HepG2 (cell line): ENCODE measurements around the gene AGO4. TPM values are rescaled to one million over a fixed set of nuclear protein-coding genes. Genes with fewer than 3 reads are reported as not detected.

Experiments used
- ATF7 ChIP-seq, 2 experiments: fragments of 450-650 bp in 1 of 2; sonication (generic) in 1 of 2; formaldehyde crosslinking in 1 of 2; IDR thresholded peaks; 2 replicates each; pipeline versions ENCODE4 v1.4.0 to v1.6.1; 2016 to 2020; ENCODE audit warnings: antibody characterized with exemption in 1 of 2, mild to moderate bottlenecking in 1 of 2, missing genetic modification reagents in 1 of 2
- EP300 ChIP-seq, 3 experiments: sonication (generic) in 1 of 3; formaldehyde crosslinking in 1 of 3; IDR thresholded peaks; 2 replicates each; pipeline versions ENCODE4 v1.5.1 to v1.6.1; 2011 to 2020; ENCODE audit warnings: low read depth in 2 of 3, low read length in 2 of 3, borderline replicate concordance in 1 of 3, improper control_type of control experiment in 1 of 3, mild to moderate bottlenecking in 1 of 3, missing genetic modification reagents in 1 of 3, moderate library complexity in 1 of 3
- HMG20B ChIP-seq: conservative IDR thresholded peaks from 2 replicates; pipeline ENCODE4 v1.6.1; 2016; ENCODE audit warnings: missing genetic modification reagents, missing compliant biosample characterization
- KMT2A ChIP-seq: sonication (generic); formaldehyde crosslinking; IDR thresholded peaks from 2 replicates; pipeline ENCODE4 v1.4.0; 2020; ENCODE audit warnings: missing genetic modification reagents
- NCOA5 ChIP-seq: sonication (generic); formaldehyde crosslinking; IDR thresholded peaks from 2 replicates; pipeline ENCODE4 v1.4.0; 2020; ENCODE audit warnings: missing genetic modification reagents
- SP2 ChIP-seq: sonication (generic); formaldehyde crosslinking; IDR thresholded peaks from 2 replicates; pipeline ENCODE4 v1.5.1; 2020; ENCODE audit warnings: mild to moderate bottlenecking, missing genetic modification reagents
- ZFP37 ChIP-seq: sonication (generic); formaldehyde crosslinking; IDR thresholded peaks from 2 replicates; pipeline ENCODE4 v1.4.0; 2020; ENCODE audit warnings: missing genetic modification reagents, borderline replicate concordance
- ZMAT3 ChIP-seq: sonication (generic); formaldehyde crosslinking; conservative IDR thresholded peaks from 2 replicates; pipeline ENCODE4 v1.7.0; 2021; ENCODE audit warnings: missing genetic modification reagents
- ZNF264 ChIP-seq: sonication (generic); formaldehyde crosslinking; IDR thresholded peaks from 2 replicates; pipeline ENCODE4 v1.4.0; 2020; ENCODE audit warnings: missing genetic modification reagents
- ZNF563 ChIP-seq: sonication (generic); formaldehyde crosslinking; IDR thresholded peaks from 2 replicates; pipeline ENCODE4 v1.8.0; 2022; ENCODE audit warnings: mild to moderate bottlenecking, moderate library complexity, missing genetic modification reagents
- ZNF629 ChIP-seq: sonication (generic); formaldehyde crosslinking; conservative IDR thresholded peaks from 2 replicates; pipeline ENCODE4 v1.5.0; 2020; ENCODE audit warnings: missing genetic modification reagents
- polyA plus RNA-seq, 8 experiments: library from polyadenylated mRNA; depleted of rRNA in 3 of 8; stranded (reverse) in 7 of 8; unstranded in 1 of 8; fragments of >200 nt; fragmentation: Illumina TruSeq in 4 of 8; extraction: Trizol in 4 of 8; gene quantifications; 2 replicates each; pipeline versions ENCODE4 v1.2.1 to v1.2.3, GENCODE V29; 2011 to 2016; ENCODE audit warnings: low read depth in 4 of 8, missing spikeins in 1 of 8, mixed read lengths in 1 of 8; ENCODE audit not compliant: insufficient read depth in 1 of 8
- total RNA-seq, 5 experiments: library from RNA; depleted of rRNA; stranded (reverse); fragments of >200 nt; fragmentation: Illumina TruSeq; extraction: Trizol; gene quantifications; 2 replicates each; pipeline ENCODE4 v1.2.3, GENCODE V29; 2016; ENCODE audit warnings: low read depth in 1 of 5
- TF ChIP-seq, protein P1 (sequence below): sonication (generic); formaldehyde crosslinking; conservative IDR thresholded peaks from 2 replicates; pipeline ENCODE4 v1.4.0; 2020; ENCODE audit warnings: missing genetic modification reagents
- TF ChIP-seq, protein P2 (sequence below): sonication (generic); formaldehyde crosslinking; IDR thresholded peaks from 2 replicates; pipeline ENCODE4 v1.4.0; 2020; ENCODE audit warnings: missing genetic modification reagents, borderline replicate concordance
- TF ChIP-seq, protein P3 (sequence below): IDR thresholded peaks from 2 replicates; pipeline ENCODE4 v1.6.1; 2018; ENCODE audit warnings: missing genetic modification reagents
- TF ChIP-seq, protein P4 (sequence below): sonication (generic); formaldehyde crosslinking; IDR thresholded peaks from 2 replicates; pipeline ENCODE4 v1.5.0; 2020; ENCODE audit warnings: missing genetic modification reagents
- TF ChIP-seq, protein P5 (sequence below), 2 experiments: IDR thresholded peaks; 2 replicates each; pipeline ENCODE4 v1.6.1; 2011 to 2012; ENCODE audit warnings: low read length in 2 of 2, borderline replicate concordance in 1 of 2, low read depth in 1 of 2, mild to moderate bottlenecking in 1 of 2, moderate library complexity in 1 of 2

Gene AGO4
- total and polyA plus RNA-seq, 2 of the 13 experiments (the other 11 are each of a cell fraction or from before 2014, with no cell fraction given), result 6.0 to 13.8 TPM

DNA sequence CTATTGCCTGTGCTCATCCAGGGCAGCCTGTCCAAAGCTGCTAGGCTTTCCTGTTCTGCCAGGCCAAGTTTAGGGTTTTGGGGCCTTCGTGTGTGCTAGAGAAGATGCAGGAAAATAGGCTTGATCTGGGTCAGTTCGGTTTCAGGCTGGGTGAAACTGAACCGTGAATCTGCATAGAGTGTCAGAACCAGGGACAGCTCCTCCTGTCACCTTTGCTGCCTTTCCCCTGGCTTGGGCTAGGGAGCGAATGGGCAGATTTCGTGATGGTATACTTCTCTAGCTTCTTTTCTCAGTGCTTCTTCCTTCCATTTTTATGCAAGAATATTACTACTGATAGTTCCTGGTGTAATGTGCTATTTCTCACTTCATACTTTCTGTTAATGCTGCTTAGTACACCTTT, 69.2 kb downstream of the AGO4 start (continued):
- TF ChIP-seq, protein P1, sequence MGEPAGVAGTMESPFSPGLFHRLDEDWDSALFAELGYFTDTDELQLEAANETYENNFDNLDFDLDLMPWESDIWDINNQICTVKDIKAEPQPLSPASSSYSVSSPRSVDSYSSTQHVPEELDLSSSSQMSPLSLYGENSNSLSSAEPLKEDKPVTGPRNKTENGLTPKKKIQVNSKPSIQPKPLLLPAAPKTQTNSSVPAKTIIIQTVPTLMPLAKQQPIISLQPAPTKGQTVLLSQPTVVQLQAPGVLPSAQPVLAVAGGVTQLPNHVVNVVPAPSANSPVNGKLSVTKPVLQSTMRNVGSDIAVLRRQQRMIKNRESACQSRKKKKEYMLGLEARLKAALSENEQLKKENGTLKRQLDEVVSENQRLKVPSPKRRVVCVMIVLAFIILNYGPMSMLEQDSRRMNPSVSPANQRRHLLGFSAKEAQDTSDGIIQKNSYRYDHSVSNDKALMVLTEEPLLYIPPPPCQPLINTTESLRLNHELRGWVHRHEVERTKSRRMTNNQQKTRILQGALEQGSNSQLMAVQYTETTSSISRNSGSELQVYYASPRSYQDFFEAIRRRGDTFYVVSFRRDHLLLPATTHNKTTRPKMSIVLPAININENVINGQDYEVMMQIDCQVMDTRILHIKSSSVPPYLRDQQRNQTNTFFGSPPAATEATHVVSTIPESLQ (CRISPR knock-in tag), result 0 out of 2 replicates have a peak, but pooled peaks have one; percentile 58
- TF ChIP-seq ZMAT3, result no peak
- TF ChIP-seq SP2 (CRISPR knock-in tag), result no peak
- TF ChIP-seq, protein P2, sequence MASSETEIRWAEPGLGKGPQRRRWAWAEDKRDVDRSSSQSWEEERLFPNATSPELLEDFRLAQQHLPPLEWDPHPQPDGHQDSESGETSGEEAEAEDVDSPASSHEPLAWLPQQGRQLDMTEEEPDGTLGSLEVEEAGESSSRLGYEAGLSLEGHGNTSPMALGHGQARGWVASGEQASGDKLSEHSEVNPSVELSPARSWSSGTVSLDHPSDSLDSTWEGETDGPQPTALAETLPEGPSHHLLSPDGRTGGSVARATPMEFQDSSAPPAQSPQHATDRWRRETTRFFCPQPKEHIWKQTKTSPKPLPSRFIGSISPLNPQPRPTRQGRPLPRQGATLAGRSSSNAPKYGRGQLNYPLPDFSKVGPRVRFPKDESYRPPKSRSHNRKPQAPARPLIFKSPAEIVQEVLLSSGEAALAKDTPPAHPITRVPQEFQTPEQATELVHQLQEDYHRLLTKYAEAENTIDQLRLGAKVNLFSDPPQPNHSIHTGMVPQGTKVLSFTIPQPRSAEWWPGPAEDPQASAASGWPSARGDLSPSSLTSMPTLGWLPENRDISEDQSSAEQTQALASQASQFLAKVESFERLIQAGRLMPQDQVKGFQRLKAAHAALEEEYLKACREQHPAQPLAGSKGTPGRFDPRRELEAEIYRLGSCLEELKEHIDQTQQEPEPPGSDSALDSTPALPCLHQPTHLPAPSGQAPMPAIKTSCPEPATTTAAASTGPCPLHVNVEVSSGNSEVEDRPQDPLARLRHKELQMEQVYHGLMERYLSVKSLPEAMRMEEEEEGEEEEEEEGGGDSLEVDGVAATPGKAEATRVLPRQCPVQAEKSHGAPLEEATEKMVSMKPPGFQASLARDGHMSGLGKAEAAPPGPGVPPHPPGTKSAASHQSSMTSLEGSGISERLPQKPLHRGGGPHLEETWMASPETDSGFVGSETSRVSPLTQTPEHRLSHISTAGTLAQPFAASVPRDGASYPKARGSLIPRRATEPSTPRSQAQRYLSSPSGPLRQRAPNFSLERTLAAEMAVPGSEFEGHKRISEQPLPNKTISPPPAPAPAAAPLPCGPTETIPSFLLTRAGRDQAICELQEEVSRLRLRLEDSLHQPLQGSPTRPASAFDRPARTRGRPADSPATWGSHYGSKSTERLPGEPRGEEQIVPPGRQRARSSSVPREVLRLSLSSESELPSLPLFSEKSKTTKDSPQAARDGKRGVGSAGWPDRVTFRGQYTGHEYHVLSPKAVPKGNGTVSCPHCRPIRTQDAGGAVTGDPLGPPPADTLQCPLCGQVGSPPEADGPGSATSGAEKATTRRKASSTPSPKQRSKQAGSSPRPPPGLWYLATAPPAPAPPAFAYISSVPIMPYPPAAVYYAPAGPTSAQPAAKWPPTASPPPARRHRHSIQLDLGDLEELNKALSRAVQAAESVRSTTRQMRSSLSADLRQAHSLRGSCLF, result 0 out of 2 replicates have a peak, but pooled peaks have one; percentile 53
- TF ChIP-seq NCOA5 (CRISPR knock-in tag), result no peak
- no peak for TF ChIP-seq ATF7 (IDR thresholded peaks at IDR 0.05)
- no peak for TF ChIP-seq ATF7 (CRISPR knock-in tag; IDR thresholded peaks at IDR 0.05)
- no peak for TF ChIP-seq ZNF629 (CRISPR knock-in tag)
- TF ChIP-seq, protein P3, sequence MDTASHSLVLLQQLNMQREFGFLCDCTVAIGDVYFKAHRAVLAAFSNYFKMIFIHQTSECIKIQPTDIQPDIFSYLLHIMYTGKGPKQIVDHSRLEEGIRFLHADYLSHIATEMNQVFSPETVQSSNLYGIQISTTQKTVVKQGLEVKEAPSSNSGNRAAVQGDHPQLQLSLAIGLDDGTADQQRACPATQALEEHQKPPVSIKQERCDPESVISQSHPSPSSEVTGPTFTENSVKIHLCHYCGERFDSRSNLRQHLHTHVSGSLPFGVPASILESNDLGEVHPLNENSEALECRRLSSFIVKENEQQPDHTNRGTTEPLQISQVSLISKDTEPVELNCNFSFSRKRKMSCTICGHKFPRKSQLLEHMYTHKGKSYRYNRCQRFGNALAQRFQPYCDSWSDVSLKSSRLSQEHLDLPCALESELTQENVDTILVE (CRISPR knock-in tag), result 0 out of 2 replicates have a peak, but pooled peaks have one; percentile 36
- 0 out of 2 replicates have a peak, but pooled peaks have one; percentile 23 for TF ChIP-seq HMG20B
- TF ChIP-seq ZNF264 (CRISPR knock-in tag), result 0 out of 2 replicates have a peak, but pooled peaks have one; percentile 24
- TF ChIP-seq KMT2A (CRISPR knock-in tag), result no peak
- no peak for TF ChIP-seq EP300 (IDR thresholded peaks at IDR 0.05; ENCODE audit: low read depth in 2 of 2, low read length in 2 of 2)
- no peak for TF ChIP-seq EP300 (CRISPR knock-in tag; IDR thresholded peaks at IDR 0.05; ENCODE audit: borderline replicate concordance)
- TF ChIP-seq, protein P4, sequence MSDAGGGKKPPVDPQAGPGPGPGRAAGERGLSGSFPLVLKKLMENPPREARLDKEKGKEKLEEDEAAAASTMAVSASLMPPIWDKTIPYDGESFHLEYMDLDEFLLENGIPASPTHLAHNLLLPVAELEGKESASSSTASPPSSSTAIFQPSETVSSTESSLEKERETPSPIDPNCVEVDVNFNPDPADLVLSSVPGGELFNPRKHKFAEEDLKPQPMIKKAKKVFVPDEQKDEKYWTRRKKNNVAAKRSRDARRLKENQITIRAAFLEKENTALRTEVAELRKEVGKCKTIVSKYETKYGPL, result peak; percentile 54; the same call in 1 of the 2 replicates
- TF ChIP-seq ZNF563 (CRISPR knock-in tag), result no peak
- TF ChIP-seq, protein P5, sequence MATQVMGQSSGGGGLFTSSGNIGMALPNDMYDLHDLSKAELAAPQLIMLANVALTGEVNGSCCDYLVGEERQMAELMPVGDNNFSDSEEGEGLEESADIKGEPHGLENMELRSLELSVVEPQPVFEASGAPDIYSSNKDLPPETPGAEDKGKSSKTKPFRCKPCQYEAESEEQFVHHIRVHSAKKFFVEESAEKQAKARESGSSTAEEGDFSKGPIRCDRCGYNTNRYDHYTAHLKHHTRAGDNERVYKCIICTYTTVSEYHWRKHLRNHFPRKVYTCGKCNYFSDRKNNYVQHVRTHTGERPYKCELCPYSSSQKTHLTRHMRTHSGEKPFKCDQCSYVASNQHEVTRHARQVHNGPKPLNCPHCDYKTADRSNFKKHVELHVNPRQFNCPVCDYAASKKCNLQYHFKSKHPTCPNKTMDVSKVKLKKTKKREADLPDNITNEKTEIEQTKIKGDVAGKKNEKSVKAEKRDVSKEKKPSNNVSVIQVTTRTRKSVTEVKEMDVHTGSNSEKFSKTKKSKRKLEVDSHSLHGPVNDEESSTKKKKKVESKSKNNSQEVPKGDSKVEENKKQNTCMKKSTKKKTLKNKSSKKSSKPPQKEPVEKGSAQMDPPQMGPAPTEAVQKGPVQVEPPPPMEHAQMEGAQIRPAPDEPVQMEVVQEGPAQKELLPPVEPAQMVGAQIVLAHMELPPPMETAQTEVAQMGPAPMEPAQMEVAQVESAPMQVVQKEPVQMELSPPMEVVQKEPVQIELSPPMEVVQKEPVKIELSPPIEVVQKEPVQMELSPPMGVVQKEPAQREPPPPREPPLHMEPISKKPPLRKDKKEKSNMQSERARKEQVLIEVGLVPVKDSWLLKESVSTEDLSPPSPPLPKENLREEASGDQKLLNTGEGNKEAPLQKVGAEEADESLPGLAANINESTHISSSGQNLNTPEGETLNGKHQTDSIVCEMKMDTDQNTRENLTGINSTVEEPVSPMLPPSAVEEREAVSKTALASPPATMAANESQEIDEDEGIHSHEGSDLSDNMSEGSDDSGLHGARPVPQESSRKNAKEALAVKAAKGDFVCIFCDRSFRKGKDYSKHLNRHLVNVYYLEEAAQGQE (IDR thresholded peaks at IDR 0.05; ENCODE audit: borderline replicate concordance in 1 of 2, low read depth in 1 of 2, low read length in 2 of 2), result peak; percentile 92 to 97
- peak; percentile 85; the same call in 1 of the 2 replicates for TF ChIP-seq ZFP37 (CRISPR knock-in tag)
